Fibroblast of the aortic adventitia (primary cell): Measurements from ENCODE around the gene IP6K2. TPM values are rescaled to one million over a fixed set of nuclear protein-coding genes. Genes with fewer than 3 reads are reported as not detected.
A peak's percentile ranks its signal among the peaks of the same experiment; 100 is the strongest.
"Not testable (repeated sequence)": the region's sequence is repeated elsewhere in the genome, so short reads cannot be mapped to it uniquely, and the experiment has no call there.

Experiments used
- DNase-seq: peaks from one replicate; pipeline ENCODE4 v3.0.0-alpha.2; 2010; ENCODE audit warnings: low read depth
- H3K4me3 ChIP-seq: 2 replicates; pipeline ENCODE4 v1.5.1; 2011; ENCODE audit warnings: low read depth, mild to moderate bottlenecking, control low read depth, low read length, moderate library complexity
- CTCF ChIP-seq: IDR thresholded peaks from 2 replicates; pipeline ENCODE4 v1.5.1; 2011; ENCODE audit warnings: mild to moderate bottlenecking, low read length, control low read depth, inconsistent platforms; ENCODE audit not compliant: insufficient read depth
- total RNA-seq: library from RNA; depleted of rRNA; stranded (reverse); fragments of >200 nt; gene quantifications from 2 replicates; pipeline ENCODE4 v1.2.3, GENCODE V29; 2012; ENCODE audit warnings: low replicate concordance

IP6K2 gene
- total RNA-seq, 1 donor = 35.7 TPM

GRCh38 chr3:48748754-48749153 is 31.7 kb upstream of the IP6K2 start:
- no peak for TF ChIP-seq CTCF
- H3K4me3 ChIP-seq = no peak overlapping the region
- no peak for DNase-seq

DNA sequence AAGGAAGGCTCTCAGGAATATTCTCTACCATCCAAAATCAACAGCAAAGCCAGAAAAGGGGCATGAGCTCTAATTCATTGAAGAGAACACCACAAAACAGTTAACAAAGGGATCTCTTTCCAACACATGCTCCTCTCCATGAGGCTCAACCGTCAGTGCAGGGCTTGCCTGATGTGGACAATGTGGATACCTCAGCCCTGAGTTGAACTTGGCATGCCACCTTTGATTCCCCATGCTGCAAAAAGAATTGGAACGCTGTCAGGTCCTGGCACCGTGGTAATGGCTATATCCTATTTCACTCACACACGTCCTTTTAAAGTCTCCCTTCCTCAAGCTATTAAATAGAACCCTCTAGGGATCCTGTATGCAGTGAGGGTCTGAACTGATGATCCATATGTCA is 30.7 kb upstream of the IP6K2 start:
- no peak for DNase-seq
- no peak overlapping the region for H3K4me3 ChIP-seq
- no peak for TF ChIP-seq CTCF

DNA sequence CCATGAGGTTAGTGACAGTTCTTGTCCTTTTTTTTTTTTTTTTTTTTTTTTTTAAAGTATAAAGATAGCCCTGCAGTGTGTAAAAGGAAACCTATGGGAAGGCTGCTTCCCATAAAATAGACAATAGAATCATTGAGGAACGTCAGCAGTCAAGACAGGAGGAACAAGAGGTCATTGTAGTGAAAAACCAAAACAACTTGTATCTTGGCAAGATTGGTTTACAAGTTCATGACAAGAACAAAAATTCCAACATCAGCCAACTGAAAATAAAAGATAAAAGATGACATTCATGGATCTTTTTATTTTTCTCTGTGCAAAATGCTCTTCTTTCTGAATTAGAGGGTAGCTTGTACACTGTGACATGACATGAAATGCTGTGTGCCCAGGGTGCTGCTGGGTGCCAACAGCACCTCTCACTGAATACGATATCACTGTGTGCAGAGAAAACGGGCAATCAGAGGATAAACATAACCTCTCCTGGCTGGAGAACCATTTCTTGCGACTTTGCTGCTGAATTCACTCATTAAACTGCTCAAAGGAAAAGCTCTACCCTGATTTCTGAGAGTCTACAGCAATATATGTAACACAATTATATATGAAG is 30.1 kb upstream of the IP6K2 start:
- DNase-seq = no peak
- TF ChIP-seq CTCF = no peak
- no peak overlapping the region for H3K4me3 ChIP-seq

- DNase-seq = no peak
- H3K4me3 ChIP-seq = no peak overlapping the region
- no peak for TF ChIP-seq CTCF
These were observed 26.8 kb upstream of the IP6K2 start for GRCh38 chr3:48743773-48744172.

DNA sequence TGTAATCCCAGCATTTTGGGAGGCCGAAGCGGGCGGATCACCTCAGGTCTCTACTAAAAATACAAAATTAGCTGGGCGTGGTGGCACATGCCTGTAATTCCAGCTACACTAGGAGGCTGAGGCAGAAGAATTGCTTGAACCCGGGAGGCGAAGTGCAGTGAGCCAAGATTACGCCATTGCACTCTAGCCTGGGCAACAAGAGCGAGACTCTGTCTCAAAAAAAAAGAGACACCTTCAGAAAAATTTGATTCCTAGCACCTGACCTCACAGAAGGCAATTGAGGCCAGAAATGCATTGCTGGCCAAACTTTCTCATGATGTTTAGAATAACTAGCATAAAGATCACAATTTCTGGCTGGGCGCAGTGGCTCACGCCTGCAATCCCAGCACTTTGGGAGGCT is 24.2 kb upstream of the IP6K2 start:
- not testable (repeated sequence) for H3K4me3 ChIP-seq, DNase-seq

DNA sequence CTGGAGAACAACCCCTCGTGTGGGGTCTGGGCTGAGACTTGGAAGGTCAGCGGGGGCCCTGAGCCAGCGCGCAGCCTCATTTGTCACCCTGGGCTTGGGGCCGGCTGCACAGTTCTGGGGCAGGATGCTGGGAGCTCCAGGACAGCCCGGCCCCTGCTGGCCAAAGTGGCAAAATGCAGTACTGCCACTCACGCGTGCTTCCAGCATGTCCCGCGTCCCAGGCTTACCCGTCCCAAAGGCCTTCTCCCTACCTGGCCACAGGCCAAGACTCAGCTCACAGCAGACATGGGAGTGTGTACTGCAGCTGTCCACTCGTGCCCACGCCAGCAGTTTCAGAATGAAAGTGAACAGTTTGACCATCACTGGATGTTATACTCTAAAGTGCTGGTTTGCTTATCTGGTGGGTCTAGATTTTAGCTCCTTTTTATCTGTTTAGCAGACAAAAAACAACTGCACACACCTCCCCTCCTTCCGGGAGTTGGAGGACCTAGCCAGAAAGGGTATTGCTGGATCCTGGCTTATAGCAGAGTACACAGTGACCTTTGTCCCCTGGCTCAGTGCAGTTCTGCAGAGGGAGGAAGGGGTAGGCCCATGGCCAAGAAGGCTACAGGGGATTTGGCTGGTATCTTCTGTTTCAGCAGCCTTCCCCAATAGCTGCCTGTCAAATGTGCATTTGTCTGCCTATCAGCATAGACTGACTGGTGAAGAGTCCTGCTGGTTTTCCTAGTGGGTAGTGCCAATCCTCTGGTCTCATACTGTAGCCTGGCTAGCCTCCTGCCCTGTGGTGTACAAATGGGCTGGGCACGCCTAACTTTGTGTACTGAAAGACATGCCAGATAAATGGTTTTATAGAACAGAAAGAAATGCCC is 23.2 kb upstream of the IP6K2 start:
- peak; percentile 92 for TF ChIP-seq CTCF
- H3K4me3 ChIP-seq = peak overlapping the region; percentile 9
- DNase-seq = peak; percentile 73

DNA sequence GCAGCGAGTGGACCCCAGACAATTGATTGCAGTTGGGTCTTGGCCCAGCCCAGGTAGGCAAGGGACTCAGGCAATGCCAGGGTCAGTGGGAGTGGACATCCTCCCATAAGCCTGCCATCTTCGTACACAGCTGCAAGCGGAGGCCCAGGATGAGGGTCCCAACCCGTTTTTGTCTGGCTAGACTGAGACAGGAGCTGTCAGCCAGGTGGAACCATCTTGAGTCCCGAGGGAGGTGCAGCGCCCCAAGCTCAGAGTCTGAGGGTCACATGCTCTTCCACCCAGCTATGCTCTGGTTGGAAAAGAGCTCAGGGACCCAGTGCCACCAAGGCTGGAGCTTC is 22.6 kb upstream of the IP6K2 start:
- no peak for TF ChIP-seq CTCF
- DNase-seq = no peak
- no peak overlapping the region for H3K4me3 ChIP-seq
